ENCODE measurements around the gene UBE2R2.
"Not testable (repeated sequence)": the region's sequence is repeated elsewhere in the genome, so short reads cannot be mapped to it uniquely, and the experiment has no call there.

The UBE2R2 gene

DNA sequence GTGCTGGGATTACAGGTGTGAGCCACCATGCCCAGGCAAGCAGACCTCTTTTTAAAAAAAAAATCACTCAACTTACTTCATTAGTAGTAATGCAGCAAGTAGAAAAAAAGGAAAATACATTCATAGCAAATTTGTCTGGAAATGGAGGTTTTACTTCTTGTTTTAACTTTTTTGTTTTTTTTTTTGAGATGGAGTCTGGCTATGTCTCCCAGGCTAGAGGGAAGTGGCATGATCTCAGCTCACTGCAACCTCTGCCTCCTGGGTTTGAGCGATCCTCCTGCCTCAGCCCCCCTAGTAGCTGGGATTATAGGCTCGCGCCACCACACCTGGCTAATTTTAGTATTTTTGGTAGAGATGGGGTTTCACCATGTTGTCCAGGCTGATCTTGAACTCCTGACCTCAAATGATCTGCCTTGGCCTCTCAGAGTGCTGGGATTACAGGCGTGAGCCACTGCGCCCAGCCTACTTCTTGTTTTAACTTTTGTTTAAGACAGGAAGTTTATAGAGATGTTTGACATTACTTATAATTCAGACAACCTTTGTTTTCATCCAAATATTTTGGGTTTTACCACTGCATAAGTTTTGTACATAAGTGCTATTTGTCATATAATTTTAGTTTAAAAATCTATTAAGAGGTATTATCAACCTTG, 26.5 kb downstream of the UBE2R2 start:
- peak in 1 of 2 donors; percentile 26 for DNase-seq

DNA sequence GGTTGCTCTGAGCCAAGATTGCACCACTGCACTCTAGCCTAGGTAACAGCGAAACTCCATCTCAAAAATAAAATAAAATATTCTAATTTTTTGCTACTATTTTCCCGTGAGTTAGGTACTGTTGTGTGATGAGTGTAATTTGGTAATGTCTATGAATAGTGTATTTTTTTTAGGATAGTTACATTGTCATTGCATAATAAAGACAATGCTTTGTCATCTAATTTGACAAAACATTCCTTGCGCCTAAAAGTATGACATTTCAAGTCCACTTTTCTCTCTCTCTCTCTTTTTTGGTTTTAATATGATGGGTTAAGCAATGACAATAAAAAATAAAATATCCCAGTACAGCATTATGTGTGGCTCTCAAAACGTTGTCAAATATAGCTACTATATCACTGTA, 29.3 kb downstream of the UBE2R2 start:
- DNase-seq, result no peak

DNA sequence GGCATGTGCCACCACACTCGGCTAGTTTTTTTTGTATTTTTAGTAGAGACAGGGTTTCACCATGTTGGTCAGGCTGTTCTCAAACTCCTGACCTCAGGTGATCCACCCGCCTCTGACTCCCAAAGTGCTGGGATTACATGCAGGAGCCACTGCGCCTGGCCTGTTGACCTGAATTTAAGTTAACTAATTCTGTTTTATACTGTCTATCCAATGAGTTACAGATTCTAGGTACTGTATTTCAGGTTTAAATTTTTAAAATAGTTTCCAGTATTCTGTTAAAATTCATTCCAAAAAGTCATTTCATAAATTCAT, 30.9 kb downstream of the UBE2R2 start:
- not testable (repeated sequence) for DNase-seq

DNA sequence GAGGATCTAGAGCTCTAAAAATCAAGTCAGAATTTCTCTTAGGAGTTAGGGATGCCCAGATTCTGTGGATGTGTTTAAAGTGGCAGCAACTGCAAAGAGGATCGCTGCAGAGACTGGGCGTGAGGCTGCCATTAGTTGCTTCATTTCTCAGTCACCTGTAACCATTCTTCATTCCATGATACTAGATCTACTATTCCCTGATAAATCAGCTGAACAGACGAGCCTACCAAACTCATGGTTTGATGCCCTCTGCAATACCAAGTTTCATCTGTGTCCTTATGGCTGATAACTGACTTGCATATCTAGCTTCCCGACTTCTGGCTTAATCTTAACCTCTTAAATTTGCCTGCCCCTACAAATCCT, 33.3 kb downstream of the UBE2R2 start:
- no peak for DNase-seq

DNA sequence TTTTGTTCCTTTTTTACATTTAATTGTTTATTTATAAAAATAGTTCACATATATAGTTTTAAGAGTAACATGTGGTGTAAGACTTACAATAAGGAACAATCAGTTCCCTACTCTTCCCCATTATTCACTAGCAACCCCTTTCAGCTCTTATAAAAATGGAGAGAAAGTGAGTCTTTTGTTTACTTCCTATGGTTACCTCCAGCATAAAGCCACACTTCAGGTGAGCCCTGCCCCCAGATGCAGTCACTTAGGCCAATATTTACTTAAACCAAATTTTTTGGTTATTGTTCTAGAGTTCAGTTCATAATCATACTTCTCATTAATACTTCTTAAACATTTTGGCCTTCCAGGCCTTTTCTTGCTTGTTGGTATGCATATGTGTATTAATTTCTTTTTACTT, 33.7 kb downstream of the UBE2R2 start:
- DNase-seq, result no peak

DNA sequence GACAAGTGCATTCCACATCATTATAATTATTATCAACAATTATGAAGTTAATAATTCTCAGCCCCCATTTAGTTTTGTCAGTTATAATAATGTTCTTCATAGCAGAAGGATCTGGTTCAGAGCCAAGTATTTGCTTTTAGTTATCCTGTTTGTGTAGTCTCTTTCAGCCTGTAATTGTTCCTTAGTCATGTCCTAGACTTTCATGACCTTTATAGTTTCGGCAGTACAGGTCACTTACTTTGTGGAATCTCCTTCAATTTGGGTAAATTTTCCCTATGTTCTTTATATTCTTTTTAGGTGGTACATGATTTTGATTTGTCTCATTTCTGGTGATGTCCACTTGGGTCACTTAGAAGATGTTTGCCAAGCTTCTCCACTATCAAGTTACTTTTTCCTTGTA, 34.3 kb downstream of the UBE2R2 start:
- no peak for DNase-seq

DNA sequence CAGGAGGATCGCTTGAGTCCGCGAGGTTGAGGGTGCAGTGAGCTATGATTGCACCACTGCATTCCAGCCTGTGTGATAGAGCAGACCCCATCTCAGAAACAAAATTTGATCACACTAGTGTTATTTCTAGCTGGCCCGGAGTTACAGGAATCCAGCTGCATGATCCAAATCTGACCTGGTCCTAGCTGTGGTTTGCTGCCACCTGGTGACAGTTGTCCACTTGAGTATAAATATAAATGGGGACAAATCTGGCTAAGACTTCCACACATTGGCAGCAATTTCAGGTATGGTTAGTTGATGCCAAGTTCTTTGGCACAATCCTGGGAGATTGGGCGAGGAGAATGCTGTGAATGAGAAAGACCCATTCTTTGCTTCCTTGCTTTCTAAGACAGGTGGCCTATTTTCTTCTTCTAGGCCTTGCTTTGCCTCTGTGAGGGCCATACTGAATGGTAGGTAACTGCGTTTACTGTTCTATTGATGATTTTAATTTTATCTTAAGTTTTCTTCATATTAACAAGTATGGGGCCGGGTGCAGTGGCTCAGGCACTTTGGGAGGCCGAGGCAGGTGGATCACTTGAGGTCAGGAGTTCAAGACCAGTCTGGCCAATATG, 35.4 kb downstream of the UBE2R2 start:
- peak; percentile 63 to 75 for DNase-seq

DNA sequence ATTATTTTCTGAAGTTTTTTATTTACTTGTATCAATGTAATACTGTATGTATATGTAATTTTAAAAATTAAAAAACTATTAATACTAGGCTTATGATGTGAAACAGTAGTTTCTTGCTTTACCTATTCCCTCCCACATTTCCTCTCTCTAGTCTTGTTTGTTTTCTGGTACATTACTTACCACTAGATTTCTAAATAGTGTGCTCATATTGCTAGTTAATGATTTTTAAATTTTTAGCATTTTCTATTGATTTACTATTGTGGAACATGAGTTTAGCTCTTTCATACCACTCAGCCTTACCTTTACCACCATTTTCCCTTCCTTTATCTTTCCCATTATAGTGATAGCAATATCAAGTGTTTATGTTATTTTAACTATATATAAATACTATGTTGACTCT, 39.3 kb downstream of the UBE2R2 start:
- no peak for DNase-seq

DNA sequence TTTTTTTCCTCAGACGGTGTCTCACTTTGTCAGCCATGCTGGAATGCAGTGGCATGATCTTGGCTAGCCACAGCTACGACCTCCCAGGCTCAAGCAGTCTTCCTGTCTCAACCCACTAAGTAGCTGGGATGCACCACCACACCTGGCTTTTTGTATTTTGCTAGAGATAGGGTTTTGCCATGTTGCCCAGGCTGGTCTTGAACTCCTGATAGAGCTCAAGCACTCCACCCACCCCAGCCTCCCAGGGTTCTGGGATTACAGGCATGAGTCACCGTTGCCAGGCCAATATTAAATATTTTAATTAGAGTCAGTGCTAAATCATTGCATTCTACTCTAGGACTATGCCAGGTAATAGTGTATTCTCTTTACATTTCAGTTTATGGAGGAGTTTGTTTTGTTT, 41.5 kb downstream of the UBE2R2 start:
- DNase-seq, result no peak

DNA sequence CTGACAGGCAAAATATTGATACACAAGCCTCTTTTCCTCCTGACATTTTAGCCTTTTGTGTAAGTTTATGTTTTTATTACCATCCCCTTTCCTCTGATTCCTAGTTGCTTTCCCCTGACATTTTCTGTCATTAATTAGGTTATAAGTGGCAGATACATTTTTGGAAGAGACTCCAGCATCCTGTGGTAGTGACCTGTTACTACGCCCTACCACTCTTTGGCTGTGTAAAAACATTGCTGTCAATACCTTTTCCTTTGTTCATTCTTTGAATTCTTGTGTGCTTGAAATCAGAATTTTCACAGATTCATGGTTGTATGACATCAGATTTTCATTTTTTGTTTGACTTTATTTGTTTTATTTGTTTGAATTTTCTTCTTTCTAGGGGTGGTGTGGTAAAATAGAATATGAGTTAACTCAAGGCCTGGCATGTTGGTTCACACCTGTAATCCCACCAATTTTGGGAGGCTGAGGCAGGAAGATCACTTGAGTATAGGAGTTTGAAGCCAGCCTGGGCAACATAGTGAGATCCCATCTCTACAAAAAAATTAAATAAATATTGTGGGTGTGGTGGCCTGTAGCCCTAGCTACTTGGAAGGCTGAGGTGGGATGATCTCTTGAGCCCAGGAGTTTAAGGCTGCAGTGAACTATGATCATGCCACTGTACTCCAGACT, 43.4 kb downstream of the UBE2R2 start:
- no peak for DNase-seq

DNA sequence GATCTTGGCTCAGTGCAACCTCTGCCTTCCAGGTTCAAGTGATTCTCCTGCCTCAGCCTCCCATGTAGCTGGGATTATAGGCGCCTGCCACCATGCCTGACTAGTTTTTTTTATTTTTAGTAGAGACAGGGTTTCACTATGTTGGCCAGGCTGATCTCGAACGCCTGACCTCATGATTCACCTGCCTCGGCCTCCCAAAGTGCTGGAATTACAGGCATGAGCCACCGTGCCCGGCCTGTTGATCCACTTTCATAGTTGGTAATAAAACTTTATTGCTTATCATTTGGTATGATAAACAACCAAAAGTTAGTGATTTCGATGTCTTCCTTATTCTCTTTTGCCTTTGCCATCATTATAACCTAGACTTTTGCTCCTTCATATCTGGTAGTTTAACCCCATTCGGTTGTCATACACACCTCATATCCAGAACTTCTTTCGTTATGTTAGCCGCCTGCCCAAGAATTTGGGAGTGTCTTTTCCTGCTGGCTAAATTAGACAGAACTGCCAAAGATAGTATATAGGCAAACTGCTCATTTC, 45.0 kb downstream of the UBE2R2 start:
- DNase-seq, result no peak

DNA sequence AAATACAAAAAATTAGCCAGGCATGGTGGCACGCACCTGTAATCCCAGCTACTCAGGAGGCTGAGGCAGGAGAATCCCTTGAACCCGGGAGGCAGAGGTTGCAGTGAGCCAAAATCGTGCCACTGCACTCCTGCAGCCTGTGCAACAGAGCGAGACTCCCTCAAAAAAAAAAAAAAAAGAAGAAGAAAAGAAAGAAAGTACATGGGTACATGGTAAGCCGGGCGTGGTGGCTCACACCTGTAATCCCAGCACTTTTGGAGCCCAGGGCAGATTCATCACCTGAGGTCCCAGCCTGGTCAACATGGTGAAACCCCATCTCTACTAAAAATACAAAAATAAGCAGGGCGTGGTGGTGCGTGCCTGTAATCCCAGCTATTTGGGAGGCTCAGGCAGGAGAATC, 46.1 kb downstream of the UBE2R2 start:
- DNase-seq, result not testable (repeated sequence)

DNA sequence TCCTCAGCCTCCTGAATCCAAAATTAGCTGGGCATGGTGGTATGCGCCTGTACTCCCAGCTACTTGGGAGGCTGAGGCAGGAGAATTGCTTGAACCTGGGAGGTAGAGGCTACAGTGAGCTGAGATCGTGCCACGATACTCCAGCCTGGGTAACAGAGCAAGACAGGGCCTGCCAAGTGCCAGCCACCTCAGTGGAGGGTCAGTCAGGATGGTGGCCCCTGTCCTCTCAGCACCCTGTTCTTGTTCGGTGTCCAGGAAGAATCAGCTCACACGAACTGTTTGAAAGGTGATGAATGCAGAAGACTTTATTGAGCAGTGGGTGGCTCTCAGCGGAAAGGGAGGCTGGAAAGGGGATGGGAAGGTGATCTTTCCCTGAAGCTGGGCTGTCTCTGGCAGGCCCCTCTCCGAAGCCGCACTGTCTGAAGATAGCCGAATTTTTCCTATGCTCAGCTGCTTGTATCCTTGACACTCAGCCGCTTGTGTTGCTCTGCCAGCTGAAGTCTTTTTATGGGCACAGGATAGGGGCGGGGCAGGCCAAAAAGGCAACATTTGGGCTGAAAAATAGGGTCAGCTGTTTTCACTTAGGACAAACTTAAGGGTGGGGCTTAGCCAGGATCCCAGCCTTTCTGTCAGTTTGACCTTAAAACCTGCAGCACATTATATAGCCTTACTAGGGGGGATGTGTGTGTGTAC, 50.9 kb downstream of the UBE2R2 start:
- no peak for DNase-seq

DNA sequence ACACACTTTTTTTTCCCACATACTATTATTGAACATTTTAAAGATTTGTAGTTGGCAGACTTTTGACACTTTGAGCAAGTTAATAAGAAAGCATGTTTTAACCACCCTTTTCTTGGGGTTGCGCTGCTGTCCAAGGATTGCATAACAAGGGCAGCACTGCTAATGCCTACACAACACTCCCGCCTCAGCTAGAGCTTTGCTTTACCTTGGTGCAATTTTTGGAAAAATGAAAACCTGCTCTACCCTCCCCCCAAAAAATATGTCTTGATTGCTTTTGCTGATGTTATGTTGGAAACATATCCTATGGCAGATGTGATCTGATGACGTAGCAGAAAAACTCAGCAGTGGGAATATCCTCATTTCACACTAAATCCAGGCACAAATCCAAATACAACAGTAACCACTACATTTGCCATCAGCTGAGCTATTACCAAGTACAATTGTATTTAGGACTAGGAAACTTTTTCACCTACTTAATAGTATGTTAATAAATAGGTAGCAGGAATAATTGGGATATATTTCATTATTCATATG, 51.5 kb downstream of the UBE2R2 start:
- DNase-seq, result no peak

DNA sequence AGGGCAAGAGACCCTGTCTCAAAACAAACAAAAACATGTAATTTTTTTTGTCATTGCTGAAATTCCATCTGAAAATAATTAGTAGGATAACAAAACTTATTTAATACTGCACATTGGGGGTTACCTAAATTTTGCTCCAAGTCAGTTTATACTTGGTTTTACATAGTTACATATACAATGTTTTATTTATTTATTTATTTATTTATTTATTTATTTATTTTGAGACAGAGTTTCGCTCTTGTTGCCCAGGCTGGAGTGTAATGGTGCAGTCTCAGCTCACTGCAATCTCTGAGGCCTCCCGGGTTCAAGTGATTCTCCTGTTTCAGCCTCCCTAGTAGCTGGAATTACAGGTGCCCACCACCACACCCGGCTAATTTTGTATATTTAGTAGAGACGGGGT, 52.3 kb downstream of the UBE2R2 start:
- not testable (repeated sequence) for DNase-seq

DNA sequence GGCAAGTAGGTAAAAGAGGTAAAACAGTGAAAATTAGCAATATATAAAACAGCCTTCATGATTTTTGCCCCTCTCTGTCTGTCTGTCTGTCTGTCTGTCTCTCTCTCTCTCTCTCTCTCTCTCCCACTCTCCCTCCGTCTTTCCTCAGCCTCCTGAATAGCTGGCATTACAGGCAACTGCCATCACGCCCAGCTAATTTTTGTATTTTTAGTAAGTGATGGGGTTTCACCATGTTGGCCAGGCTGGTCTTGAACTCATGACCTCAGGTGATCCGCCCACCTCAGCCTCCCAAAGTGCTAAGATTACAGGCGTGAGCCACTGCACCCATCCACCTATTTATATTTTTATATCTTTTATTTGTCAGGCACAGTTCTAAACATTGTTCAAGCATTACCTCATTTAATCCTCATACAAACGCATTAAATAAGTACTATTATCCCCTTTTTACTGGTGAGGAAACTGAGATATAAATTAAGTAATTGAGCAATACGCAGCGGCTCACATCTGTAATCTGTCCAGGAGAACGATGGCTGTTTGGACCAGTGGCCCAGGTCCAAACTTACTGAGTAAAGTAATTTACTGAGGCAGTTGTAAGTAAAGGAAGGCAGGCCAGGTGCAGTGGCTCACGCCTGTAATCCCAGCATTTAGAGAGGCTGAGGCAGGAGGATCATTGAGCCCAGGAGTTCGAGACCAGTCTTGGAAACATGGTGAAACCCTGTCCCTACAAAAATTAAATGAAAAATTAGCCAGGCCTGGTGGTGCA, 60.9 kb downstream of the UBE2R2 start:
- no peak for DNase-seq

DNA sequence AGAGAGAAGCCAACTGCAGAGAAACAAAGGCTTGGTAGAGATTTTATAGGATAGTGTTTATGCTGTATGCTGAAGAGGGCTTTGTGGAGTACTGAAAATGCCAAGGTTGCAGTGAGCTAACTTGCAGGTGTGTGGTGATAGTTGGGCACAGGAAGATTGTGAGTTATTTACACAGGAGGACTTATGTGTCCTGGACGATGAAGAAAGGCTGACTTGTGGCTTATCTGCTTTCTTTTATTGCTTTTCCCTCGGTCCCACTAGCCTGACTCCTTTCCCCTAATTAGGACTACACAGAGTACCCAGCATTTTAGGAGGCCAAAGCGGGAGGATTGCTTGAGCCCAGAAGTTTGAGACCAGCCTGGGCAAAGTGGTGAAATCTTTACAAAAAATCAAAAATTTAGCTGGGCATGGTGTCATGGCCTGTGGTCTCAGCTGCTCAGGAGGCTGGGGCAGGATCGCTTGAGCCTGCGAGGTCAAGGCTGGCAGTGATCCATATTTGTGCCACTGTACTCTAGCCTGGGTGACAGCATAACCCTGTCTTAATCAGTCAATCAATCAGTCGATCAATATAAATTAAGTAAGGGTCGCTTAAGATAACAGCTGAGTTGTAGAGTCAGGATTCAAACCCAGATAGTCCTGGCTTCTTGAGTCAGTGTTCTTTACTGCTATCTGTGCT, 61.9 kb downstream of the UBE2R2 start:
- no peak for DNase-seq

DNA sequence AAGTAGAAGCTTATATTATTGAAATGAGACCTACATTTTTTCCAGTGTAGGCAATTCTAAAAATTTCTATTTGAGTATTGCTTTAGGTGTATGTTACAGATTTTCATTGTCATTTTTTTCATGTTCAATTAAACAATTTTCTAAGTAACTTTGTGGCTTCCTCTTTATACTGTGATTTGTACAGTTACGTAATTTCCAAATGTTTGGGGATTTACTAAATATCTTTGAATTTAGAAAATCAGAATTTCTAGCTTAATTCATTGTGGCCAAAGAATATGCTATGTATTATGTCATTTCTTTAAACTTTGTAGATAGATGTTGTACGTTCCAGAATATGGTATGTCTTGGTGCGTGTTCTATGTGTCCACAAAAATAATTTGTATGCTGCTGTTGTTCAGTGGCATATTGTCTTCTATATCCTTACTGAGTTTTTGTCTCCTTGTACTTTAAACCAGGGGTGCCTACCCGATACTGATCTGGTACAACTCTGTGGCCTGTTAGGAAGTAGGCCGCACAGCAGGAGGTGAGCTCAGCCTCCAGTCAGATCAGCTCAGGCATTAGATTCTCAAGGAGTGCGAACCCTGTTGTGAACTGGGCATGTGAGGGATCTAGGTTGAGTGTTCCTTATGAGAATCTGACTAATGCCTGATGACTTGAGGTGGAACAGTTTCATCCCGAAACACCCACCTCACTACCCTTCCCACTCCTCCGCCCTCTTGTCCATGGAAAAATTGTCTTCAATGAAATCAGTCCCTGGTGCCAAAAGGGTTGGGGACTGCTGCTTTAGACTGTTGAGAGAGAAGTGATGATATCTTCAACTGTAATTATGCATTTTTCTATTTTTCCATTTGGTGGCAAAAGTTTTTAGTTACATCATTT, 63.5 kb downstream of the UBE2R2 start:
- DNase-seq, result no peak

DNA sequence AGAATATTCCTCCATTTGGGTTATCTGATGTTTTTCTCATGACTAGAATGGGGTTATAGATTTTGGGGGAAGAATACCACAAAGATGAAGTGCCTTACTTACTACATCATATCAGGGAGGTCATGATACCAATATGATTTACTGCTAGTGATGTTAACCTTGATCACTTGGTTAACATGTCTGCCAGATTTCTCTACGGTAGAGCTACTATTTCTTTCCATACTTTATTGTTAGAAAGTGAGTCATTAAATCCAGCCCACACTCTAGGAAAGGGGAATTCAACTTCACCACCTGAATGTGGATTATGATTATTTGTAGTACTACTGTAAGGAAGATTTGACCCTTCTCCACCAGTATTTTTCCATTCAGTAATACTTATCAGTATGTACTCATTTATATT, 64.7 kb downstream of the UBE2R2 start:
- DNase-seq, result no peak

DNA sequence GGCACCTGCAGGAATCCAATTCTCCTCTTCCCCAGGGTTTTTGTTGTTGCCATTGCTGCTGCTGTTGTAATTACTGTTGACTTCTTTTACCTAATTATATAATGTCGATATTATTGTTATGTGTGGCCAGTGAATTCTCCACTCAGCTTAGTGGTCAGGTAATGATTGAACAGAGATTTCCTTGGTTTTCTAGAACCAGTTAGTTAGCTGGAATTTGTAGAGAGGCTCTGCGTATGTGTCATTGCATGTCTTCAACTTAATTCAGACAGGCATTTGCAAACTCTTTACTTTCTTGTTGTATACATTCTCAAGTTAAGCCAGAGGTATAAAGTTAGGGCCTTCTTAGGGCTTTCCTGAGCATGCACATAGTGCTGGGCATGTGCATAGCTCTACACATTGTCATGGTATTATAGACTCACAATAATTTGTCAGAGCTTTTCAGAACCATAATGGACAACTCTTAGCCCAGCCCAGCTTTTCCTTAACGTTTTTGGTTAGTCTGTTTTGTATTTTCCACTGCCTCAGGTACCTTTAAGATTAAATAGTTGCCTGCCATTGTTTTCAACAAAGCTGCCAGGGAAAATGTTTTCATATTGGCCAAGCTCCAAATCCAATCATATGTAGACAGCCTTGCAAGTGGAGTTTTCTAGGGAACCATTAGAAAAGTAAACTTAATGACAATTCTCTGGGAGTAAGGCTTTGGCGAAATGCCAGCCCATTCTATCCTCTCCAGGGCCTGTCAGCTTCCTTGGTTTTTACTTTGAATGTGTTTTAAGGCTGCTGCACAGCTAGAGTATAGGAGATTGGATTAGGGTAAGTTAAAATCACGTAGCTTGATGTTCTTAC, 68.1 kb downstream of the UBE2R2 start:
- DNase-seq, result no peak

Data from CD4-positive, alpha-beta T cell treated with Interferon alpha-2 for 1 hour (primary cell).